Gastrocnemius medialis (tissue), 4 donors: ENCODE measurements around the gene MBOAT7.
"Not testable (repeated sequence)": the region's sequence is repeated elsewhere in the genome, so short reads cannot be mapped to it uniquely, and the experiment has no call there.

Experiments used
- CTCF ChIP-seq, 5 experiments: fragments of 450-650 bp in 3 of 5; fragments of 200-600 bp in 2 of 5; sonication (generic) in 2 of 5; IDR thresholded peaks in 4 of 5; conservative IDR thresholded peaks in 1 of 5; 1 replicate in 4 of 5; 2 replicates in 1 of 5; pipeline ENCODE4 v1.5.1; 2016 to 2019; ENCODE audit warnings: antibody characterized with exemption in 5 of 5, mild to moderate bottlenecking in 3 of 5, moderate library complexity in 3 of 5
- POLR2A ChIP-seq, 2 donors: fragments of 450-650 bp; IDR thresholded peaks; one replicate each; pipeline ENCODE4 v1.6.1; 2017; ENCODE audit warnings: antibody characterized with exemption in 2 of 2, mild to moderate bottlenecking in 2 of 2, moderate library complexity in 2 of 2

- not testable (repeated sequence) for TF ChIP-seq CTCF (IDR thresholded peaks at IDR 0.05 in 4 of 5, conservative IDR thresholded peaks at IDR 0.05 in 1 of 5); POLR2A (IDR thresholded peaks at IDR 0.05)
These were observed 28.3 kb upstream of the MBOAT7 start for GRCh38 chr19:54217517-54218247.
